Loucy (cell line): Measurements from ENCODE around the gene GNAT1.

ENCODE experiments used
- H2AFZ ChIP-seq: fragments of 200-600 bp; sonication (generic); 2 replicates; pipeline ENCODE4 v1.6.0; 2016; ENCODE audit warnings: antibody characterized with exemption, mild to moderate bottlenecking, low read length, moderate library complexity
- H3F3A ChIP-seq: fragments of 200-600 bp; 2 replicates; pipeline ENCODE4 v1.6.0; 2016; ENCODE audit warnings: antibody characterized with exemption, low read depth, mild to moderate bottlenecking
- H3K27me3 ChIP-seq: fragments of 200-600 bp; sonication (generic); 2 replicates; pipeline ENCODE4 v1.6.1; 2014; ENCODE audit warnings: low read length, mild to moderate bottlenecking; ENCODE audit not compliant: insufficient read depth, poor library complexity, severe bottlenecking
- H3K36me3 ChIP-seq: fragments of 200-600 bp; sonication (generic); 2 replicates; pipeline ENCODE4 v1.6.1; 2016; ENCODE audit warnings: low read length; ENCODE audit not compliant: insufficient read depth
- H3K4me1 ChIP-seq: fragments of 200-600 bp; sonication (generic); 2 replicates; pipeline ENCODE4 v1.5.1; 2014; ENCODE audit warnings: low read length, mild to moderate bottlenecking; ENCODE audit not compliant: insufficient read depth, poor library complexity, severe bottlenecking
- H3K4me2 ChIP-seq: fragments of 200-600 bp; sonication (generic); 2 replicates; pipeline ENCODE4 v1.6.0; 2014; ENCODE audit warnings: antibody characterized with exemption, low read length, low read depth, mild to moderate bottlenecking; ENCODE audit not compliant: poor library complexity, severe bottlenecking
- H3K4me3 ChIP-seq: fragments of 200-600 bp; sonication (generic); 2 replicates; pipeline ENCODE4 v1.5.1; 2014; ENCODE audit warnings: low read length, mild to moderate bottlenecking, mixed read lengths; ENCODE audit not compliant: poor library complexity, severe bottlenecking
- H3K79me2 ChIP-seq: fragments of 200-600 bp; sonication (generic); 2 replicates; pipeline ENCODE4 v1.6.1; 2014; ENCODE audit warnings: low read length; ENCODE audit not compliant: insufficient read depth
- H3K9ac ChIP-seq: fragments of 200-600 bp; sonication (generic); 2 replicates; pipeline ENCODE4 v1.6.0; 2014; ENCODE audit warnings: mild to moderate bottlenecking, low read depth, low read length, moderate library complexity; ENCODE audit not compliant: poor library complexity, severe bottlenecking
- H3K9me2 ChIP-seq: fragments of 200-600 bp; sonication (generic); replicated peaks from 2 replicates; pipeline ENCODE4 v1.6.1; 2016; ENCODE audit warnings: low read depth, low read length, mixed read lengths
- H3K9me3 ChIP-seq: fragments of 200-600 bp; sonication (generic); 2 replicates; pipeline ENCODE4 v1.6.1; 2014; ENCODE audit warnings: mild to moderate bottlenecking, antibody characterized with exemption, low read length, low read depth; ENCODE audit not compliant: insufficient read depth
- H4K20me1 ChIP-seq: fragments of 200-600 bp; sonication (generic); 2 replicates; pipeline ENCODE4 v1.6.0; 2014; ENCODE audit warnings: antibody characterized with exemption, low read length, mild to moderate bottlenecking; ENCODE audit not compliant: insufficient read depth, poor library complexity, severe bottlenecking
- CTCF ChIP-seq: fragments of 200-600 bp; sonication (generic); conservative IDR thresholded peaks from 2 replicates; pipeline ENCODE4 v1.5.1; 2014; ENCODE audit warnings: mild to moderate bottlenecking, antibody characterized with exemption, low read length
- EZH2phosphoT487 ChIP-seq: fragments of 200-600 bp; IDR thresholded peaks from 2 replicates; pipeline ENCODE4 v1.6.1; 2018; ENCODE audit warnings: antibody characterized with exemption, mild to moderate bottlenecking, moderate library complexity, borderline replicate concordance

The GNAT1 gene

DNA sequence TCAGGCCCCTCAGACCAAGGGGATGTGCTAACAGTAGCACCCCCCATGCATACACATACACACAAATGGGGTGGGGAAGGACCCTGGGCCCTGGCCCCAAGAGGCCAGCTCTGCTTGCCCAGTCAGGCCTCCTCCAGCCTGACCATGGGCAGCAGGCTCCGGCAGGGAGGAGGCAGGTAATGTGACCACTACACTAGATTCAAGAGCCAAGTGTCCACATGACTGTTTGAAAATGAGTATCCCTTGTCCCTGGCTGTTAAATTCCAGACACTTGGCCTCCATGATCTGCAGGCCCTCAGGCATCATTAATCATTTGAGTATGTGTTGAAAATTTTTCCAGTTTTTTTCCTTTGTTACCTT is 30.7 kb downstream of the GNAT1 start:
- Histone ChIP-seq H3K4me1 (peaks cover 7% of the 10 kb centered on the region), H3K9ac (no peak overlapping the region), H3K36me3 (no peaks in the 10 kb centered on the region), H2AFZ (no peak overlapping the region), H3F3A (no peaks in the 10 kb centered on the region), H4K20me1 (no peaks in the 10 kb centered on the region), H3K9me2 (no peaks in the 10 kb centered on the region), H3K4me3 (no peak overlapping the region), H3K4me2 (no peak overlapping the region), H3K27me3 (no peaks in the 10 kb centered on the region), H3K79me2 (no peaks in the 10 kb centered on the region), H3K9me3 (no peaks in the 10 kb centered on the region)
- no peak for TF ChIP-seq CTCF
- no peak for TF ChIP-seq EZH2phosphoT487

- H3K36me3 ChIP-seq: no peaks in the 10 kb centered on the region
- H3K27me3 ChIP-seq: no peaks in the 10 kb centered on the region
- no peaks in the 10 kb centered on the region for H3F3A ChIP-seq
- no peak overlapping the region for H3K4me2 ChIP-seq
- H3K9me3 ChIP-seq: no peaks in the 10 kb centered on the region
- no peaks in the 10 kb centered on the region for H3K9me2 ChIP-seq
- peaks cover 13% of the 10 kb centered on the region for H3K4me1 ChIP-seq
- no peaks in the 10 kb centered on the region for H3K79me2 ChIP-seq
- no peak overlapping the region for H3K4me3 ChIP-seq
- H3K9ac ChIP-seq: no peak overlapping the region
- no peaks in the 10 kb centered on the region for H4K20me1 ChIP-seq
- H2AFZ ChIP-seq: no peak overlapping the region
- no peak for TF ChIP-seq EZH2phosphoT487
- TF ChIP-seq CTCF: no peak
These were observed 33.2 kb downstream of the GNAT1 start for GRCh38 chr3:50224639-50225038.

DNA sequence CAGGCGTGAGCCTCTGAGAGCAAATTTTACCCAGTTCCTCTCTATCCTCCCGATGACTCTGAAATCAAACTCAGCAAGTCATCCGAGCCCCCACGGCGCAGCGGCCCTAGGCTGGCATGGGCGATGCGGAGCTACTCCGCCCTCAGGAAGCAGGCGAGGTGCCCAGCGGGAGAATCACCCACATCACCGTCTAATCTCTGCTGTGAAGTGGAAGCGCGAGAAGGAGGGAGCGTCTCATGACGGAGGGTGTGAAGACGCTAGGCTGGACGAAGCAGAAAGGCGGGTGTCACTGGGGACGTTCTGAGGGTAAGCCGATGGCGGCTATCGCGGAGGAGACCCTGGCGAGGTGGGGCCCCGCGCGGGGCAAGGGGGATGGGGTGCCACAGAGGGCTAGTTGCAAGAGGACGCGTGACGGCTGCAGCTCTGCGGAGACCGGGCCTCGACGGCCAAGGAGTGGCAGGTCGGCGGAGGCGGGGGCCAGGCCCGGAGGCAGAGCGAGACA is 35.5 kb downstream of the GNAT1 start:
- Histone ChIP-seq H3K9me2 (no peaks in the 10 kb centered on the region), H3K4me3 (peak overlapping the region; percentile 91), H3K79me2 (no peaks in the 10 kb centered on the region), H3K4me2 (peak overlapping the region; percentile 97), H3K36me3 (no peaks in the 10 kb centered on the region), H2AFZ (peak overlapping the region; percentile 95), H4K20me1 (no peaks in the 10 kb centered on the region), H3K4me1 (peaks cover 13% of the 10 kb centered on the region), H3K9me3 (no peaks in the 10 kb centered on the region), H3K27me3 (no peaks in the 10 kb centered on the region), H3K9ac (peak overlapping the region; percentile 54), H3F3A (no peaks in the 10 kb centered on the region)
- TF ChIP-seq CTCF (no peak), EZH2phosphoT487 (no peak)
